Panc1 (cell line): ENCODE measurements around the gene LRRC8C.

Experiments used
- POLR2AphosphoS5 ChIP-seq: IDR thresholded peaks from 2 replicates; pipeline ENCODE4 v1.6.1; 2012; ENCODE audit warnings: mild to moderate bottlenecking, low read depth, low read length, moderate library complexity
- SIN3A ChIP-seq: IDR thresholded peaks from 2 replicates; pipeline ENCODE4 v1.6.1; 2012; ENCODE audit warnings: low read depth, mild to moderate bottlenecking, low read length, moderate library complexity, borderline replicate concordance; ENCODE audit not compliant: insufficient read depth
- TF ChIP-seq, protein P1 (sequence below), 2 experiments: IDR thresholded peaks; 2 replicates each; pipeline ENCODE4 v1.6.1; 2011 to 2012; ENCODE audit warnings: low read depth in 2 of 2, control low read depth in 1 of 2, low read length in 1 of 2, mild to moderate bottlenecking in 1 of 2, moderate library complexity in 1 of 2; ENCODE audit not compliant: insufficient read depth in 1 of 2
- TF ChIP-seq, protein P2 (sequence below): fragments of 450-650 bp; IDR thresholded peaks from 2 replicates; pipeline ENCODE4 v1.5.1; 2017; ENCODE audit warnings: mild to moderate bottlenecking

DNA sequence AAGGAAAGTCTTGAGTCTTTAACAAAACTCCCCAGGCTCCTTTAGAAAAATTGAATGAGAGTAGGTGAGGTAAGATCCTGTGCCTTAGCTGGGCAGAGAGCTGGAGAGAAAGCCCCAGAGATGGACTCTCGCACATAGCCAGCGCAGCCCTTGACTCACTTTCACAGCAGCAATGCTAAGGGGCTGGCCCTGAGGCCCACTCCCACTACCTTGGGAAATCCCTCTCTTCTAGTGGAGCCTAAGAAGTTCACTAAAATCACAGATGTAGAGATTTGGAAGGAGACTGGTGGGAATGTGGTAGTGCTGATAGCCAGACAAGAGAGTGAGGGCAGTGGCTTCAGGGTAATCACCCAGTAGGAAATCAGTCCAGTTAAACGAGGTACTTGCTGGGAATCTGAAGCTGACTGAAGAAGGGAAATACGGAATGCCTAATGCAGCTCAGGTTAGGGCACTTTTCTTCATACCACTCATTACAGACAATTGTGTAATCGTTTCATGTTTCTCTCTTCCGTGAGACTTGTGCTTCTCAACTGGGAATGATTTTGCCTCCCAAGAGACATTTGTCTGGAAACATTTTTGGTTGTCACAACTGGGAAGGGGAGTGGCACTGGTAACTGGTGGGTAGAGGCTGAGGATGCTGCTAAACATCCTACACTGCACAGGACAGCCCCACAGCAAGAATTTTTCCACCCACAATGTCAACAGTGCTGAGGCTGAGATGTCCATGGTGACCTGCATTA lies 42.4 kb upstream of the LRRC8C start:
- TF ChIP-seq, protein P1, sequence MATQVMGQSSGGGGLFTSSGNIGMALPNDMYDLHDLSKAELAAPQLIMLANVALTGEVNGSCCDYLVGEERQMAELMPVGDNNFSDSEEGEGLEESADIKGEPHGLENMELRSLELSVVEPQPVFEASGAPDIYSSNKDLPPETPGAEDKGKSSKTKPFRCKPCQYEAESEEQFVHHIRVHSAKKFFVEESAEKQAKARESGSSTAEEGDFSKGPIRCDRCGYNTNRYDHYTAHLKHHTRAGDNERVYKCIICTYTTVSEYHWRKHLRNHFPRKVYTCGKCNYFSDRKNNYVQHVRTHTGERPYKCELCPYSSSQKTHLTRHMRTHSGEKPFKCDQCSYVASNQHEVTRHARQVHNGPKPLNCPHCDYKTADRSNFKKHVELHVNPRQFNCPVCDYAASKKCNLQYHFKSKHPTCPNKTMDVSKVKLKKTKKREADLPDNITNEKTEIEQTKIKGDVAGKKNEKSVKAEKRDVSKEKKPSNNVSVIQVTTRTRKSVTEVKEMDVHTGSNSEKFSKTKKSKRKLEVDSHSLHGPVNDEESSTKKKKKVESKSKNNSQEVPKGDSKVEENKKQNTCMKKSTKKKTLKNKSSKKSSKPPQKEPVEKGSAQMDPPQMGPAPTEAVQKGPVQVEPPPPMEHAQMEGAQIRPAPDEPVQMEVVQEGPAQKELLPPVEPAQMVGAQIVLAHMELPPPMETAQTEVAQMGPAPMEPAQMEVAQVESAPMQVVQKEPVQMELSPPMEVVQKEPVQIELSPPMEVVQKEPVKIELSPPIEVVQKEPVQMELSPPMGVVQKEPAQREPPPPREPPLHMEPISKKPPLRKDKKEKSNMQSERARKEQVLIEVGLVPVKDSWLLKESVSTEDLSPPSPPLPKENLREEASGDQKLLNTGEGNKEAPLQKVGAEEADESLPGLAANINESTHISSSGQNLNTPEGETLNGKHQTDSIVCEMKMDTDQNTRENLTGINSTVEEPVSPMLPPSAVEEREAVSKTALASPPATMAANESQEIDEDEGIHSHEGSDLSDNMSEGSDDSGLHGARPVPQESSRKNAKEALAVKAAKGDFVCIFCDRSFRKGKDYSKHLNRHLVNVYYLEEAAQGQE (IDR thresholded peaks at IDR 0.05; ENCODE audit: insufficient read depth in 1 of 2, low read depth in 2 of 2, low read length in 1 of 2): no peak
- no peak for TF ChIP-seq POLR2AphosphoS5
- TF ChIP-seq, protein P2, sequence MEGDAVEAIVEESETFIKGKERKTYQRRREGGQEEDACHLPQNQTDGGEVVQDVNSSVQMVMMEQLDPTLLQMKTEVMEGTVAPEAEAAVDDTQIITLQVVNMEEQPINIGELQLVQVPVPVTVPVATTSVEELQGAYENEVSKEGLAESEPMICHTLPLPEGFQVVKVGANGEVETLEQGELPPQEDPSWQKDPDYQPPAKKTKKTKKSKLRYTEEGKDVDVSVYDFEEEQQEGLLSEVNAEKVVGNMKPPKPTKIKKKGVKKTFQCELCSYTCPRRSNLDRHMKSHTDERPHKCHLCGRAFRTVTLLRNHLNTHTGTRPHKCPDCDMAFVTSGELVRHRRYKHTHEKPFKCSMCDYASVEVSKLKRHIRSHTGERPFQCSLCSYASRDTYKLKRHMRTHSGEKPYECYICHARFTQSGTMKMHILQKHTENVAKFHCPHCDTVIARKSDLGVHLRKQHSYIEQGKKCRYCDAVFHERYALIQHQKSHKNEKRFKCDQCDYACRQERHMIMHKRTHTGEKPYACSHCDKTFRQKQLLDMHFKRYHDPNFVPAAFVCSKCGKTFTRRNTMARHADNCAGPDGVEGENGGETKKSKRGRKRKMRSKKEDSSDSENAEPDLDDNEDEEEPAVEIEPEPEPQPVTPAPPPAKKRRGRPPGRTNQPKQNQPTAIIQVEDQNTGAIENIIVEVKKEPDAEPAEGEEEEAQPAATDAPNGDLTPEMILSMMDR: no peak
- TF ChIP-seq SIN3A: no peak
